Measurements from ENCODE around the gene BATF2.

BATF2 gene

GRCh38 chr11:64970731-64971151 lies 26.0 kb downstream of the BATF2 start:
- DNase-seq = peak in 8 of 56 donors; percentile 2 to 26 (median 8)

DNA sequence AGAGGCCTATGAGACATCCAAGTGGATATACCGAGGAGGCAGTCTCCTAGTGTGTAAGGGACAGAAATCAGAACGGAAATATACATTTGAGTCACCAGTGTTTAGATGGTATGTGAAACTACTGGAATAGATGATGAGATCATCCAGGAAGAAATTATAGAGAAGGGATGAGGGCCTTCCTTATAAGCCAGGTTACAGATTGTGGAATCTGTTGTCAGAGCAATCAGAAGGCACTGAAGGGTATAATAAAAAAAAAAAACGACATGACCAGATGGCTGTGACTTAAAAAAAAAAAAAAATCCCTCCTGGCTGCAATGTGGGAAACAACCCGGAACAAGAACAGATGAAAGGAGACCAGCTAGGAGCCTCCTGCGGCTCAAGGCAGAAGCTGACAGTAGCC lies 27.6 kb downstream of the BATF2 start:
- DNase-seq = no peak

GRCh38 chr11:64967375-64967774 lies 29.4 kb downstream of the BATF2 start:
- no peak for DNase-seq

GRCh38 chr11:64963072-64963631 lies 33.6 kb downstream of the BATF2 start:
- DNase-seq = no peak

- DNase-seq = no peak
Observed at GRCh38 chr11:64960719-64961118, 36.1 kb downstream of the BATF2 start.

DNA sequence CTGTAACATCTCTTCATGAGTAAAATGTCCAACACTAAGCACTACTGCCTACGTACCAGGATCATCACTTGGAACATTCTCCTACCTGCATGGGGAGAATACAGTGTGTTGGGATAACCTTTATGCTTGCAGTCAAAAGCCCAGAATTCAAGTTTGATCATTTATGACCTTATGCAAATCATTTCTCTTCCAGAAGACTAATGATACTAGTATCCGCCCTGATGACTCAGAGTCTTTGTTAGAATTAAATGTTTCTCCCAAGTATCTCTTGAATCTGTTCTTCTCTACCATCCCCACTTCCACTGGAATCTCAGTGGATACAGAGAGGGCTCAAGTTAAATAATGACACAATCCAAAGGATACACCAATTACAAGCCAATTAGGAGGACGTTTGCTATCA lies 37.3 kb downstream of the BATF2 start:
- DNase-seq = no peak

GRCh38 chr11:64954201-64954600 lies 42.6 kb downstream of the BATF2 start:
- no peak for DNase-seq

- no peak for DNase-seq
Observed at GRCh38 chr11:64951529-64951928, 45.2 kb downstream of the BATF2 start.

GRCh38 chr11:64947208-64947814 lies 49.5 kb downstream of the BATF2 start:
- no peak for DNase-seq

Data from nucleus accumbens (tissue), 56 donors.